ENCODE data around the gene SPC25.
"Not testable (repeated sequence)": the region's sequence is repeated elsewhere in the genome, so short reads cannot be mapped to it uniquely, and the experiment has no call there.

- not testable (repeated sequence) for TF ChIP-seq CTCF, EZH2 (IDR thresholded peaks at IDR 0.05)
These were observed 19.4 kb downstream of the SPC25 start for GRCh38 chr2:168870824-168871223.
